Measurements from ENCODE around the gene SLC2A4RG.

SLC2A4RG gene

DNA sequence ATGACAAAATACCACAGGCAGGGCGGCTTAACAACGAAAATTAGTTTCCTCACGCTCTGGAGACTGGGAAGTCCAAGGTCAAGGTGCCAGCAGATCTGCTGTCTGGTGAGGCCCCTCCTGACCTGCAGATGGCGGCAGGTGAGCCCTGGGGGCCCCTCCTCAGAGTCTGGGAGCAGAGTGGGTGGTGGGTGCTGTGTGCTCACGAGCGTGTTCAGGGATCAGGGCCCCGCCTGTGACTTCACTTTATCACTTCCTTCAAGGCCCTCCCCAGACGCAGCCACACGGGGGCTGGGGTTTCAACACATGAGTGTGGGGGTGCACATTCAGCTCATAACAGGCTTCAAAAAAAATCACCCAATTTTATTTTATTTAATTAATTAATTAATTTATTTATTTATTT is 39.3 kb downstream of the SLC2A4RG start:
- DNase-seq, result no peak

DNA sequence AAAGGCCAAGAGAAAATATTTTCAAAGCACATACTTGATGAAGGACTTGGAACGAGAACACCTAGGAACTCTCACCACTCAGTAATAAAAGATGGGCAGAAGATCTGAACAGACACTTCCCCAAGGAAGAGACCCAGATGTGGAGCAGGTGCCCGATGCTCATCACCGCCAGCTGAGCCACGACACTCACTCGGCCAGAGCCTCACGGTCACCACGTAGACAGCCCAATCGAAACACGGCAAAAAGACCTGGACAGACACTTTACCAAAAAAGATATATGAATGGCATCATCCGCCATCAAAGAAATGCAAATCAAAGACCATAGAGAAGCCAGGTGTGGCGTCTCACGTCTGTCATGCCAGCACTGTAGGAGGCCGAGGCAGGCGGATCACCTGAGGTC is 41.6 kb downstream of the SLC2A4RG start:
- DNase-seq, result no peak

DNA sequence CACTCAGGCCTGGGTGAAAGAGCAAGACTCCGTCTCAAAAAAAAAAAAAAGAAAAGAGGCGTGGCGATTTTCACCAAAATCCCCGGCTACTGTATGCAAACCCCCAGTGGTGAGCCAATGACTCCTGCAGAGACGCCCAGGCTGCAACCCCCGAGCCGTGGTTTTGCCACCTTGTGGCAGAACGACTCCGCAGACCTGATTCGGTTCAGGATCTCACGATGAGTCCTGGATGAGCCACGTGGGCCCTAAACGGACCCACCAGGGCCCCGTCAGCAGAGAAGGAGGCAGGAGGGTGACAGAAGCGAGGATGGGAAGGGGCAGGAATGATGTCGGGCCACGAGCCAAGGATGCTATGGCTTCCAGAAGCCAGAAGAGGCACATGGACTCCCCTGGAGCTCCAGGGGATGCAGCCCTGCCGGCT is 42.5 kb downstream of the SLC2A4RG start:
- DNase-seq, result peak; percentile 11

DNA sequence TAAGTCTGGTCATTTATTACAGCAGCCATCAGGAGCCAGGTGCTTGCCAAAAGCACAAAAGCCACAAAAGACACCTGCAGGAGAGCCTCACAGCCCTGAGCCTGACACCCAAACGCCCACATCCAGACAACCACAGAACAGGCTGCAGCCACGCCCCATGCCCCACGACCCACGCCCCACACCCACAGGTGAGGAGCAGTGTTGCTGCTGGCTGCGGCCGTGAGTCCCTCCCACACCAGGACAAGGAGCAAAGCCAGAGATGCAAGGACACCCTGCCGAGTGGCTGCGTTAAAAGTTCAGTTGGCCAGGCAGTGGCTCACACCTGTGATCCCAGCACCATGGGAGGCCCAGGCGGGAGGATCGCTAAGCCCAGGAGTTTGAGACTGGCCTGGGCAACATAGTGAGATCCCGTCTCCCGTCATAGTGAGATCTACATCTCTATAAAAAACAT is 43.0 kb downstream of the SLC2A4RG start:
- peak; percentile 35 to 41 for DNase-seq

DNA sequence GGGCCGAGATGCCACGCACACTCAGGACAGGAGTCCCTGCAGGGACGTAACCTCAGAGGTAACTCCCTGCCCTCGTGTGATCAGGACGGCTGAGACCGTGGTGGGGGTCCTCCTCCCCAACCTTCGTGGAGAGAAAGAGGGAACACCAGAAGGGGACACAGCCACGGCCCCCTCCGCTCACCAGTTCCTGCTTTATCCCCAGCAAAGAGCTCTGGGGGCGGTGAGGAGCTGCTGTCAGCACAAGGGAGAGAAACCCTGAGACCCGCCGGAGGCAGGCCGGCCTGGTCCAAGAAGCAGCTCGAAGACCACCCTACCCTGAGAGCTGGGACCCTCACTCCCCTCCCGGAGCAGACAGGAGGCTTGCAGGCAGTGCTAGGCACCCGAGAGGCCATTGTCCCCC is 44.4 kb downstream of the SLC2A4RG start:
- DNase-seq, result no peak

DNA sequence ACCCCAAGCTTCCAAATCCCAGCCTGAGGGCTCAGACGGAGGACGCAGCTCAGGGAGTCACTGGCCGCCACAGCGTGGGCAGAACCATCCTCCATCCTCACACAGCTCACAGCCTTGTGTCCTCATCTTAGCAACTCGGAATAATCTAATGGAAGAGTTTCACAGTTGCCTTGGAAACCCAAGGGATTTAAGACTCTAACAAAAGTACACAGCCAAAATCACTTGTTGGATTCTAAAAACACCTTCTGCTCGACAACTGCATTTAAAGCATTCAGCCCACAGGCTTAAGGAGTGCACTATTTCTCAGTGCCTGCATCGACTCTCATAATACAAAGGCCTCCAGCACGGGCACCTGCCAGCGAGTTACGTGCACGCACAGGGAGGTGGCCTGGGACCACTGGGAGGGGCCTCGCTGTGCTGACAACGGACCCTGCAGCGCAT is 46.1 kb downstream of the SLC2A4RG start:
- no peak for DNase-seq

DNA sequence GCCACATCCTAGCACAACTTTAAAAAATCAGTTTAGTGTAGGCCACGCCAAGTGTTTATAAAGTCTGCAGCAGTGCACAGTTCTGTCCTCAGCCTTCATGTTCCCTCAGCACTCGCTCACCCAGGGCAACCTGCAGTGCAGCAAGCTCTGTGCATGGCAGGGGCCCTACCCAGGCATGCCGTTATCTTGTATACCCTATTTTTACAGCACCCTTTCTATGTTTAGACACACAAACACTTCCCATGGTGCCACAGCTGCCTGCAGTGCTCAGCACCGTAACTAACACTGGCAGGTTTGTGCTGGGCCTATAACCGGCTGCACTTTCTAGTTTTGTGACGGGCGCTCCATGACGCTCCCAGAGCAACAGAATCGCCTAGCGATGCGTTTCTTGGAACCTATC is 47.7 kb downstream of the SLC2A4RG start:
- DNase-seq, result no peak

DNA sequence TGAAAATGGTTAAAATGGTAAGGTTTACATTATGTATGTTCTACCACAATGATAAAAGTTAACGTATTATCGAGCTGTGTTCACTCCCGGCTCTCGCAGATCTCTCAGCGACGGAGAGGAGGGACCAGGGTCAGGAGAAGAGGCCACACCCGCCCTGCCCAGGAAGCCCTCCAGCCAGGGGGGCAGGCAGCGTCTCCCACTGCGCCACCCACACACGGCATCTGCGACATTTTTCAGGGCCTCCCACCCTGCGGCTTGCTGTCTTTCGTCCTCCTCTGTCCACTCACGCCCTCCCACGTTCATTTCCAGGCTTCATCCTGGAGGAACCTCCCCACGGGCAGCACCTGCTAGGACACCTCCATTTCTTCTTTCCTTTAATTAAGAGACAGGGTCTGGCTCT is 48.2 kb downstream of the SLC2A4RG start:
- DNase-seq, result no peak

DNA sequence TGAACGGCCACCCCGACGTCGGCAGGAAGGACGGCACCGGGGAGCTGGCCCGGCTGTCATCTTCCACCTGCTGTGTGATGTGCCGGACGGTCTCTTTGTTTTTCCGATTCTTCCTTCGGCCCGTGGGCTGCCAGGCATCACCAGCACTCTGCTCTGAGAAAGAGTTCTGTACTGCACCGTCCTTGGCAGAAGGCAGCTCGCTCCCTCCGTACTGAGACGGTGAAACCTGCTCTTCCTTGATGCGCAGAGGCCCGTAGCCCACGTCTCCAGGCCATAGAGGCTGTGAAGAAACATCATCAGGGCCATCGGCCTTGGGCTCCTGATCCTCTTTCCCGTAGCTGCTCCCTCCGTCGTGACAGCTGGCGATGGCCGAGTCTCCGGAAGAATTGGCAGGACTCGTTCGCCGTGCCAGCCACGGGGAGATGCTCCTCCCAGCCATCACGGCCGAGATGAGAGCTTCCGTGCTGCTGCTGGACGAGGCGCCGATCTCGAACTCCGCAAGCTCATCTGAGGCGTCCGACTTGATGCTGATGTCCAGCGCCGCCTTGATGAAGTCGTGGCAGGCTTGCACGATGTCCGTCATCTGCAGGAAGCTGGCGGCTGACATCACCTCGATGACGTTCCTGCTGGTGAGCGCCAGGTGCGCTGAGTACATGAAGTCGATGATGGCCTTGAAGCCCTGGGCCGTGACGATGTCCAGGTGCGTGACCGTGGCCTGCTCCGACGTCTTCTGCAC is 50.4 kb downstream of the SLC2A4RG start:
- DNase-seq, result no peak

DNA sequence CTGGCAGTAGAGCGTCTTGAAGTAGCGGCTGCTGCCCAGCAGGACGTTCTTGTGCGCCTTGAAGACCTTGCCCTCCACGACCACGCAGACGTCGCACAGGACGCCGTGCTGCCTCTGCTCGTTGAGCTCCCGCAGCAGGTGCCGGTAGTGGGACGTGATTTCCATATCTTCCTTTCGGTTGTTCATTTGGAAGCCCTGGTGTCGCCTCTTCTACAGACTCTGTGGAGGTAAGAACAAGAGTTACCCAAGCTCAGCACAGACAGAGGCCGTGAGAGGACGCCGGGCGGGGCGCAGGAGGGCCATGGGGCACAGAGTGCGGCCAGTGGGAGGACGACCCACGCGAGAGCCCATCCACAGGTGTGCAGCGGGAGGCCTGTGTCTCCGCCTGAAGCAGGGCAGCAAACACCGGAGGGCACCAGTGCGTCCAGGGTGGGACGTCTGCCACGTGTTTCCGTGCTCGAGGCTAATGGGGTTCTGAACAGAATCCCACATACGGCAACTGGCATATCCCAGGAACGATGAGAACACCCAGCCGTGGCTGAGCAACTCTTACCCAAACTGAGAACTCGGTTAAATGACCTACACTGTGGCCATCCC is 51.1 kb downstream of the SLC2A4RG start:
- DNase-seq, result no peak

DNA sequence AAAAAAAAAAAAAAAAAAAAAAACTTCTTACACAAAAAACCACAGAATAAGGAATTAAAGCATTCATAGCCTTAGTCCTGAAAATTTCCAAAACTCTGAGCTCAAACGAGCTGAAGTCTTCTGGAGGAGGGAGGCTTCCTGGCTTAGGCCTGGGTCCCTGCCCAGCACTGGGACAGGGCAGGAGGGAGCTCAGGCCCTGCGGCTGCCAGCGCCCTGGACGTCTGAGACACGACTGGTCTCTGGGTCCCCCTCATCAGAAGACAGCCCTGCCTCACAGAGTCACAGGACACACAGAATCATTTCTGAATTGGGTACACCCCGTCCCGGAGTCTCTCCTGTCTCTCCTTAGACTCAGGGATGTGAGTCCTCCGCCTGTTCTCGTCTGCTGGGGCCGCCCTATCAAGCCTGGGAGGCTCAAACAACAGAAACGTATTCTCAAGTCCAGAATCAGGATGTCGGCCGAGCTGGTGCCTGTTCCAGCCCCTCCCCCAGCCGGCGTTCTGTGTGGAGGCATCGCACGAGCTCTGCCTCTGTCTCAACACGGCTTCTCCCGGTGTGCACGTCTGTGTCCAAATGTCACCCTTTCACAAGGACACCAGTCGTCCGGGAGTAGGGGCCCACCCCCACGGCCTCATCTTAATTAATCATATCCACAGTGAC is 52.1 kb downstream of the SLC2A4RG start:
- no peak for DNase-seq

DNA sequence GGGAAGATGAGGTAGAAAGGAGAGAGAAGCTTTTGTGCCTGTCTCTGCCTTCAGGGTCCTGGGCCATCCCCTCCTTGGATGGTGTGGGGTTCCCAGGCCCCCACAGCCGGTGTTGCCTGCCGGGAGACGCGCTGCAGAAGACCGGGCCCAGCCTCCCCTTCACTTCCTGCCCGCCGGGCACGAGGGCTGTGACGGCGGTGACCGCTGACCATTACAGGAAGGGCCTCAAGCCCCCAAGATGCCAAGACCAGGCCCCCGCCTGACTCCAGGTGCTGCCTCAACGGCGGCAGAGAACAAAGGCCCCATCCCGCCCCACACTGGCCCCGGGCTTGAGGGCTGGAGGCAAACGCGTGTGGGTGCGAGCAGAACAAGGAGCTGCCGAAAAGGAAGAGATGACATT is 53.3 kb downstream of the SLC2A4RG start:
- no peak for DNase-seq

All from activated CD4-positive, alpha-beta T cell treated with anti-CD3 and anti-CD28 coated beads, Interleukin-2, amount 50 U/mL, for 4 hours (primary cell).